Measurements from ENCODE around the gene C2orf92. TPM values are rescaled to one million over a fixed set of nuclear protein-coding genes. Genes with fewer than 3 reads are reported as not detected.

Gene C2orf92
- total and polyA plus RNA-seq, 2 donors (not counting 3 experiments of a cell fraction or from before 2014, with no cell fraction given) = 1.8 to 7.9 TPM

DNA sequence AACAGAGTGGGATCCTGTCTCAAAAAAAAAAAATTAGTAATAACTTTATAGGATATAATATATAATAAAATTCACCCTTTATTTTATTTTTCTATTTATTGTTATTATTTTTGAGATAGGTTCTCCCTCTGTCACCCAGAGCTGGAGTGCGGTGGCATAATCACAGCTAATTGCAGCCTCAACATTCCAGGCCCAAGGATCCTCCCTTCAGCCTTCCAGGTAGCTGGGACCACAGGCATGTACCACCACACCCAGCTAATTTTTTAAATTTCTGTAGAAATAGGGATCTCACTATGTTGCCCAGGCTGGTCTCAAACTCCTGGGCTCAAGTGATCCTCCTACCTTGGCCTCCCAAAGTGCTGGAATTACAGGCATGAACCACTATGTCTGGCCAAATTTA lies 958 bp downstream of the C2orf92 start:
- Histone ChIP-seq H4K20me1 (replicated peaks; ENCODE audit: control insufficient read depth, extremely low read depth, insufficient read depth, low read length) (no peaks in the 10 kb centered on the region), H3K9me1 (replicated peaks; ENCODE audit: control insufficient read depth, extremely low read depth, insufficient read depth, low read length) (no peaks in the 10 kb centered on the region), H3K27ac (ENCODE audit: insufficient read depth, low read depth, low read length) (no peak overlapping the region), H3K4me3 (replicated peaks in 1 of 3; ENCODE audit: insufficient read depth in 1 of 3, low read depth in 1 of 3, low read length in 3 of 3) (no peak overlapping the region), H3K36me3 (ENCODE audit: control insufficient read depth in 2 of 2, extremely low read depth in 1 of 2, insufficient read depth in 2 of 2, low read length in 2 of 2) (no peaks in the 10 kb centered on the region), H3K27me3 (ENCODE audit: control insufficient read depth in 2 of 2, insufficient read depth in 2 of 2, low read length in 2 of 2) (no peaks in the 10 kb centered on the region), H3K9ac (replicated peaks; ENCODE audit: extremely low read depth, insufficient read depth, low read length) (no peak overlapping the region), H3K4me2 (ENCODE audit: insufficient read depth, low read length) (no peak overlapping the region), H3K9me3 (replicated peaks; ENCODE audit: control insufficient read depth, insufficient read depth, low read length) (no peaks in the 10 kb centered on the region), H3K79me2 (ENCODE audit: control insufficient read depth, insufficient read depth, low read length) (no peaks in the 10 kb centered on the region), H2AFZ (ENCODE audit: low read depth, low read length) (no peak overlapping the region), H3K4me1 (ENCODE audit: control insufficient read depth, extremely low read depth, insufficient read depth, low read length) (no peaks in the 10 kb centered on the region)
- TF ChIP-seq EZH2 (IDR thresholded peaks at IDR 0.05; ENCODE audit: borderline replicate concordance, low read depth, low read length, severe bottlenecking) = no peak
- TF ChIP-seq, protein P1, sequence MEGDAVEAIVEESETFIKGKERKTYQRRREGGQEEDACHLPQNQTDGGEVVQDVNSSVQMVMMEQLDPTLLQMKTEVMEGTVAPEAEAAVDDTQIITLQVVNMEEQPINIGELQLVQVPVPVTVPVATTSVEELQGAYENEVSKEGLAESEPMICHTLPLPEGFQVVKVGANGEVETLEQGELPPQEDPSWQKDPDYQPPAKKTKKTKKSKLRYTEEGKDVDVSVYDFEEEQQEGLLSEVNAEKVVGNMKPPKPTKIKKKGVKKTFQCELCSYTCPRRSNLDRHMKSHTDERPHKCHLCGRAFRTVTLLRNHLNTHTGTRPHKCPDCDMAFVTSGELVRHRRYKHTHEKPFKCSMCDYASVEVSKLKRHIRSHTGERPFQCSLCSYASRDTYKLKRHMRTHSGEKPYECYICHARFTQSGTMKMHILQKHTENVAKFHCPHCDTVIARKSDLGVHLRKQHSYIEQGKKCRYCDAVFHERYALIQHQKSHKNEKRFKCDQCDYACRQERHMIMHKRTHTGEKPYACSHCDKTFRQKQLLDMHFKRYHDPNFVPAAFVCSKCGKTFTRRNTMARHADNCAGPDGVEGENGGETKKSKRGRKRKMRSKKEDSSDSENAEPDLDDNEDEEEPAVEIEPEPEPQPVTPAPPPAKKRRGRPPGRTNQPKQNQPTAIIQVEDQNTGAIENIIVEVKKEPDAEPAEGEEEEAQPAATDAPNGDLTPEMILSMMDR (IDR thresholded peaks at IDR 0.05; ENCODE audit: extremely low read depth in 1 of 2, insufficient read depth in 1 of 2, low read depth in 1 of 2, low read length in 2 of 2) = no peak
- TF ChIP-seq POLR2AphosphoS5 (IDR thresholded peaks at IDR 0.05; ENCODE audit: insufficient read depth, low read depth, low read length) = no peak
- TF ChIP-seq GATA2 (IDR thresholded peaks at IDR 0.05; ENCODE audit: insufficient read depth, insufficient read length, low read depth, low read length) = no peak
- TF ChIP-seq, protein P2, sequence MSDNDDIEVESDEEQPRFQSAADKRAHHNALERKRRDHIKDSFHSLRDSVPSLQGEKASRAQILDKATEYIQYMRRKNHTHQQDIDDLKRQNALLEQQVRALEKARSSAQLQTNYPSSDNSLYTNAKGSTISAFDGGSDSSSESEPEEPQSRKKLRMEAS (IDR thresholded peaks at IDR 0.05; ENCODE audit: insufficient read depth, insufficient read length) = no peak
- no peak for TF ChIP-seq POLR2A (IDR thresholded peaks at IDR 0.05; ENCODE audit: low read depth, low read length)
- TF ChIP-seq MYC (IDR thresholded peaks at IDR 0.05; ENCODE audit: low read depth, low read length) = no peak
- TF ChIP-seq JUN (IDR thresholded peaks at IDR 0.05; ENCODE audit: borderline replicate concordance, insufficient read depth, insufficient read length, low read depth) = no peak
- TF ChIP-seq FOS (IDR thresholded peaks at IDR 0.05; ENCODE audit: borderline replicate concordance, insufficient read depth, low read length) = no peak
- DNase-seq (ENCODE audit: low read depth, low spot score) (no peak), FAIRE-seq (no peak)
- dilution Hi-C loops (cut with MboI; ENCODE audit: extremely low pct_ligation_motif_present, low sequenced_read_pairs) = no loop called here
- BruUV-seq (replicated peaks) = no TSS peak
- POLR2A ChIA-PET = no interaction called here
- CTCF ChIA-PET = interaction anchor here (1.6 kb wide), 1 partner anchor 27 kb away, joined by 3 read pairs; no protein-coding TSS in a partner anchor
- intact Hi-C loops (cut with micrococcal nuclease) = no loop called here

Data from endothelial cell of umbilical vein (primary cell).